ENCODE results near the gene STARD3. TPM values are rescaled to one million over a fixed set of nuclear protein-coding genes. Genes with fewer than 3 reads are reported as not detected.

Gene STARD3
- total RNA-seq, 1 donor from 2014 or later, result 78.2 TPM

DNA sequence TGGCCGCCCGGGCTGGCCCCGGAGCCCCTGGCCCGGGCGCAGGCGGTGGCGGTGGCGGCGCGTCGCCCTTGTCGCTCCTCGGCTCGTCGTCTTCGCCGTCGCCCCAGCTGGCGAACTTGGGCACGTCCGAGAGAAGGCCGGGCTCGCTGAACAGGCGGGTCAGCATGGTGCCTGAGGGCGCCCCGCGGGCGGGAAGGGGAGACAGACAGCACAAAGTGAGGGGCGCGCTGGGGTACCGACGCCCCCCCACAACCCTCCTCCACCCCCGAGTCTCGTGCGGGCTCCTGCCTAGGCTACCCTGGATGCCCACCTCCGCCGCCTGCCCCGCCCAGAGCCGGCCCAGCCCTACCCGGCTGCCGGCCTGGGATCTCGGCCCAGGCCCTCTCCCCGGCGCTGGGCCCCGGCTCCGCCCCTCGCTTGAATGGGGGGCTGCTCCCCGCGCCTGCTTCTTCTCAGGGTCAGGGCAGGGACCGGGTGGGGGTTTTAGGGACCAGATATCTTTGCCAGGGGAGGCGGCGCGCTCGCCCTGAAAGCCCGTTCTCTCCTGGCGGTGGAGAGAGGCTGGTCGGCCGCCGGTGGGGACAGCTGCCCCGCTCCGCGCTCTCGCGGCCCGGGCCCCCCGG lies 30.4 kb upstream of the STARD3 start:
- H3K9me3 ChIP-seq, result no peaks in the 10 kb centered on the region
- no peak overlapping the region for H3K27ac ChIP-seq
- intact Hi-C loops (cut with DNase I), result no loop called here
- H3K4me1 ChIP-seq, result peaks cover 21% of the 10 kb centered on the region
- no peak for DNase-seq
- no peaks in the 10 kb centered on the region for H3K36me3 ChIP-seq
- TF ChIP-seq CTCF (IDR thresholded peaks at IDR 0.05), result no peak
- peaks cover 79% of the 10 kb centered on the region for H3K27me3 ChIP-seq
- no peak overlapping the region for H3K4me3 ChIP-seq
- ATAC-seq, result peak; percentile 19

DNA sequence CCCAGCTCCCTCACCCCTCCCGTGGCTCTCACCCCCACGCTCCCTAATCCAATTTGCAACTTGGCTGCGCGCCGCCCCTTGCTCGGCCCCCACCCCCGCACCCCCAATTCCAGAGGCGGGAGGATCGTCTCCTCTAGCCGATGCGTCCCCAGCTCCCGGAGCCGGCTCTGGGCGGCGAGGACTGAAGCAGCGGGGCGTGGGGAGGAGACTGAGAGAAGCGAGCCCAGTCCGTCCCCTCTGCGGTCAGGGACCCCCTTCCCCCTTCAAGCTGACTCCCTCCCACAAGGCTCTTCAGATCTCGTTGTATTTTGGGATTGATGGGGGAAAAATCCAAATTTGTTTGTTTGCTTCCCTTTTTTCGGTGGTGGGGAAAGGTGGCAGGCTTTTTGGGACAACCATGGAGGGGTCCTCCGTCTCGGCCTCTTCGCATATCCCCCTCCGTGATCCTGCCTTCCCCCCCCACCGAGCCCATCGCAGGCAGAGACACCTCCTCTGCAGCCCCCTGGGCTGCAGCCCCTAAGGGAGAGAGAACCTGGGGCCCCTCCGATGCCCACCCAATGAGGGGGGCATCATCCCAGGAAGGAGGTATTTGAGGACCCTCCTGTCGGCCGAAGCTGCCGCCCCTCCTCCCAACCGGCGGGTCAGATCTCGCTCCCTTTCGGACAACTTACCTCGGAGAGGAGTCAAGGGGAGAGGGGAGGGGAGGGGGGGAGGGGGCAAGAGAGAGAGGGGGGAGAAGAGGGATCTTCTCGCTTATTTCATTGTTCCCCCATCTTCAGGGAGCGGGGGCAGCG lies 29.7 kb upstream of the STARD3 start:
- Histone ChIP-seq H3K27ac (no peak overlapping the region), H3K4me1 (peaks cover 21% of the 10 kb centered on the region), H3K9me3 (no peaks in the 10 kb centered on the region), H3K36me3 (no peaks in the 10 kb centered on the region), H3K27me3 (peaks cover 72% of the 10 kb centered on the region), H3K4me3 (no peak overlapping the region)
- intact Hi-C loops (cut with DNase I), result no loop called here
- DNase-seq (no peak), ATAC-seq (no peak)
- TF ChIP-seq CTCF (IDR thresholded peaks at IDR 0.05), result no peak

GRCh38 chr17:39607851-39608130 lies 29.2 kb upstream of the STARD3 start, which contains the start of gene NEUROD2:
TSS of gene NEUROD2 (minus strand) at chr17:39607920. CDS start at chr17:39606599, 1,321 bp downstream.
- no peak within 1 kb of the TSS for H3K4me3 ChIP-seq
- H3K27me3 ChIP-seq, result peaks cover 69% of the 10 kb centered on the region
- no peak for DNase-seq
- no peak within 1 kb of the TSS for H3K27ac ChIP-seq
- no peak for TF ChIP-seq CTCF (IDR thresholded peaks at IDR 0.05)
- H3K9me3 ChIP-seq, result no peaks in the 10 kb centered on the region
- no peak for ATAC-seq
- intact Hi-C loops (cut with DNase I), result no loop called here
- H3K4me1 ChIP-seq, result peaks cover 21% of the 10 kb centered on the region
- no peaks in the 10 kb centered on the region for H3K36me3 ChIP-seq

DNA sequence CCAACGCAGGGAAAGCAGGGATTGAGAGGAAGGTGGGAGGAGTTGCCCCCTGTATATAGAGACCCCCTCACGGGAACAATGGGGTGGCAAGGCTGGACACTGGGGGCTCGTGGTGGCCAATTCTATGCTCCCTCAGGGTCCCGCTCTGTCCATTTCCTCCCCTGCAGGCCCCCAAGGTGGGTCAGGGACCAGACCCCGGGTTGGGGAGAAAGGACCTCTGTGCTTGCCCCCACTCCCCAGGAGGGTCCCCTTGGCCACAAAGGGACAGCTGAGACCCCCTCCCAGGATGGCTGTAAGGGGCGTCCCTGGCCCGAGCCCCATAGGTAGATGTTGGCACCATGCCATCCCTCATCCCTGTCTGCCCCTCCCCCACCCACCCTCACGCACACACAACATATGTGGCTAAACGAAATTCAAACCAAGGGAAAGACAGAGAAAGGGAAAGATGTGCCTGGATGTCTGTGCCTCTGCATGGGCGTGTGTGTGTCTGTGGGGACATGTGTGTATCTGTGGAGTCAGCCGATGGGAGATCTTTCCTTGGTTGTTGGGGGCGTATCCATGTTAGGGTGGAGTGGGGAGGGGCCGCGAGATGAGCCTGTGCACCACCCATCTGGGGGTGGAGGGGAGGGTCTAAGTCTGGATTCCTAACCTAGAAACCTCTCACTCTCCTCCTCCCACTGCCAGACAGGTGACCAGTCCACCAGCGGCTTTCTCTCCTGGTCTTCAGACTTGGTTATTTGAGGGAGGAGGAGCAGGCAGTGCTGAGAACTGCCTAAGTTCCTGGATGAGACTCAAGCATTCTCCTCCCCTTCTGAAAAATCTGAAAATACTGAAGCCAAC lies 28.6 kb upstream of the STARD3 start:
- H3K4me3 ChIP-seq, result no peak overlapping the region
- peaks cover 68% of the 10 kb centered on the region for H3K27me3 ChIP-seq
- intact Hi-C loops (cut with DNase I), result no loop called here
- DNase-seq, result no peak
- H3K9me3 ChIP-seq, result no peaks in the 10 kb centered on the region
- H3K36me3 ChIP-seq, result no peaks in the 10 kb centered on the region
- peaks cover 21% of the 10 kb centered on the region for H3K4me1 ChIP-seq
- ATAC-seq, result no peak
- H3K27ac ChIP-seq, result no peak overlapping the region
- TF ChIP-seq CTCF (IDR thresholded peaks at IDR 0.05), result no peak

DNA sequence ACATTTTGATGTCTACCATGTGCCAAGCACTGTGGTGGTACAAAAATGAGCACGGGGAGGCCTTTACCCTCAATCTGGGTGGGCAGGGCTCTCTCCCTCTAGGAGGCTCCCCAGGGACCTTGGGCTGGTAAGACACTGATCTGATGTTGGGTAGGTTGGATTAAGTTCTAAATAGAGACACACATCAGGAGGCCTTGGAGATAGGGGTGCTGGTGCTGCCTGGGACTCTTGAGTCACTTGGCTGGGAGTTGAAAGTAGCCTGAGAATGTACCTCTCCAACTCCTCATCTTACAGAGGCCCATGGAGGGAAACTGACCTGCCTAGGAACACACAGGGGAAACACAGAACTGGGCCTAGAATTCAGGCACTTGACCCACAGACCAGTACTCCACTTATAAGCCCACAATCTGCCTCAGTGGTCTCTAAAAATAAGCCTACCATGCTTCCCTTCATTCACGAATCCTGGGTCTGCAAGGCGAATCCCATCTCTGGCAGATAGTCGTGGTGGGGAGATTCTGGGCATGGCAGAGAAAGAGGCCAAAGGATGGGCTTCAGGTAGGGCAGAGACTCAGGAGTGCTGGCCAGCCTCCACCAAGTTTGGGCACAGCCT lies 27.4 kb upstream of the STARD3 start:
- no peak for ATAC-seq
- Histone ChIP-seq H3K4me3 (no peak overlapping the region), H3K27me3 (peaks cover 57% of the 10 kb centered on the region), H3K9me3 (no peaks in the 10 kb centered on the region), H3K27ac (no peak overlapping the region), H3K36me3 (no peaks in the 10 kb centered on the region), H3K4me1 (peaks cover 21% of the 10 kb centered on the region)
- intact Hi-C loops (cut with DNase I), result no loop called here
- DNase-seq, result no peak
- TF ChIP-seq CTCF (IDR thresholded peaks at IDR 0.05), result no peak

All from upper lobe of right lung (tissue), 1 donor.